Trophoblast cell (in vitro differentiated cells and primary cell): ENCODE data around the gene CYP27C1.
"Not testable (repeated sequence)": the region's sequence is repeated elsewhere in the genome, so short reads cannot be mapped to it uniquely, and the experiment has no call there.

ENCODE experiments used
- DNase-seq, 2 donors: peaks; one replicate each; pipeline ENCODE4 v3.0.0-alpha.2; 2016
- H2AFZ ChIP-seq: 2 replicates; pipeline ENCODE4 v1.6.1; 2013; ENCODE audit warnings: low read length, moderate library complexity, mild to moderate bottlenecking; ENCODE audit not compliant: insufficient read depth, poor library complexity
- H2AK5ac ChIP-seq: 2 replicates; pipeline ENCODE4 v1.6.1; 2013; ENCODE audit warnings: mild to moderate bottlenecking, low read length
- H2BK120ac ChIP-seq: 2 replicates; pipeline ENCODE4 v1.6.1; 2013; ENCODE audit warnings: low read length, mild to moderate bottlenecking, moderate library complexity; ENCODE audit not compliant: insufficient read depth, poor library complexity
- H2BK12ac ChIP-seq: 2 replicates; pipeline ENCODE4 v1.6.1; 2013; ENCODE audit warnings: mild to moderate bottlenecking, low read length, moderate library complexity
- H2BK5ac ChIP-seq: 2 replicates; pipeline ENCODE4 v1.6.1; 2013; ENCODE audit warnings: low read length, low read depth, moderate library complexity, mild to moderate bottlenecking; ENCODE audit not compliant: poor library complexity
- H3K14ac ChIP-seq: 2 replicates; pipeline ENCODE4 v1.6.1; 2013; ENCODE audit warnings: mild to moderate bottlenecking, low read length
- H3K18ac ChIP-seq: 2 replicates; pipeline ENCODE4 v1.6.1; 2013; ENCODE audit warnings: mild to moderate bottlenecking, low read length
- H3K23ac ChIP-seq: 2 replicates; pipeline ENCODE4 v1.6.1; 2013; ENCODE audit warnings: low read length
- H3K27ac ChIP-seq: 2 replicates; pipeline ENCODE4 v1.5.1; 2013; ENCODE audit warnings: low read depth, mild to moderate bottlenecking, inconsistent platforms, low read length, moderate library complexity
- H3K27me3 ChIP-seq: 2 replicates; pipeline ENCODE4 v1.6.1; 2013; ENCODE audit warnings: inconsistent platforms, mild to moderate bottlenecking, low read length, moderate library complexity; ENCODE audit not compliant: insufficient read depth
- H3K36me3 ChIP-seq, 2 experiments: 1 replicate in 1 of 2; 2 replicates in 1 of 2; pipeline ENCODE4 v1.6.1; 2013; ENCODE audit warnings: low read length in 2 of 2, mild to moderate bottlenecking in 2 of 2, moderate library complexity in 1 of 2; ENCODE audit not compliant: insufficient read depth in 2 of 2, control insufficient read depth in 1 of 2
- H3K4ac ChIP-seq: 2 replicates; pipeline ENCODE4 v1.6.1; 2013; ENCODE audit warnings: low read depth, mild to moderate bottlenecking, low read length, moderate library complexity
- H3K4me1 ChIP-seq, 2 experiments: 1 replicate in 1 of 2; 2 replicates in 1 of 2; pipeline ENCODE4 v1.6.1; 2013; ENCODE audit warnings: low read length in 2 of 2, mild to moderate bottlenecking in 2 of 2, moderate library complexity in 1 of 2; ENCODE audit not compliant: insufficient read depth in 2 of 2, control insufficient read depth in 1 of 2
- H3K4me2 ChIP-seq: 2 replicates; pipeline ENCODE4 v1.6.1; 2013; ENCODE audit warnings: inconsistent platforms, mild to moderate bottlenecking, low read length, moderate library complexity
- H3K4me3 ChIP-seq: 2 replicates; pipeline ENCODE4 v1.5.1; 2013; ENCODE audit warnings: mild to moderate bottlenecking, low read depth, low read length, inconsistent platforms
- H3K79me1 ChIP-seq: one replicate; pipeline ENCODE4 v1.6.1; 2013; ENCODE audit warnings: low read length
- H3K79me2 ChIP-seq: 2 replicates; pipeline ENCODE4 v1.6.1; 2013; ENCODE audit warnings: low read length, mild to moderate bottlenecking; ENCODE audit not compliant: control insufficient read depth, insufficient read depth, poor library complexity
- H3K9ac ChIP-seq: 2 replicates; pipeline ENCODE4 v1.6.1; 2013; ENCODE audit warnings: mild to moderate bottlenecking, low read length
- H3K9me3 ChIP-seq: 2 replicates; pipeline ENCODE4 v1.6.1; 2013; ENCODE audit warnings: low read depth, mild to moderate bottlenecking, control low read depth, inconsistent platforms, low read length; ENCODE audit not compliant: insufficient read depth
- H4K12ac ChIP-seq: 2 replicates; pipeline ENCODE4 v1.6.1; 2013; ENCODE audit warnings: low read depth, mild to moderate bottlenecking, low read length, moderate library complexity
- H4K8ac ChIP-seq: 2 replicates; pipeline ENCODE4 v1.6.1; 2013; ENCODE audit warnings: low read depth, mild to moderate bottlenecking, low read length, moderate library complexity
- H4K91ac ChIP-seq: one replicate; pipeline ENCODE4 v1.6.1; 2013; ENCODE audit warnings: low read depth, mild to moderate bottlenecking, low read length, moderate library complexity
- WGBS: extraction: QIAGEN DNeasy Blood & Tissue Kit; methylation state at CpG from one replicate; pipeline ENCODE4 v1.1.7; 2013; ENCODE audit warnings: missing lambda C conversion rate; ENCODE audit not compliant: insufficient read length, insufficient coverage; ENCODE audit errors: extremely low coverage; 5-methylcytosine and 5-hydroxymethylcytosine counted together

Gene CYP27C1

GRCh38 chr2:127227264-127227660, 7.2 kb upstream of the CYP27C1 start:
- not testable (repeated sequence) for H4K12ac ChIP-seq, H2BK5ac ChIP-seq, H2AK5ac ChIP-seq, H4K8ac ChIP-seq, H3K27me3 ChIP-seq, DNase-seq, H2BK12ac ChIP-seq, H3K27ac ChIP-seq, H3K4me1 ChIP-seq, H3K14ac ChIP-seq, H3K18ac ChIP-seq, H3K9ac ChIP-seq, H3K79me1 ChIP-seq, H3K79me2 ChIP-seq, H2BK120ac ChIP-seq, H3K9me3 ChIP-seq, H3K4me2 ChIP-seq, H3K4me3 ChIP-seq, H3K23ac ChIP-seq, H2AFZ ChIP-seq, H4K91ac ChIP-seq, H3K4ac ChIP-seq, H3K36me3 ChIP-seq
- WGBS = no CpG with 5 or more reads among the region's 5 CpGs

- Histone ChIP-seq H3K4me2 (peak overlapping the region; percentile 13), H3K18ac (no peak overlapping the region), H2BK12ac (peak overlapping the region; percentile 12), H3K27ac (no peak overlapping the region), H3K4me3 (no peak overlapping the region), H2BK120ac (no peak overlapping the region), H4K91ac (peak overlapping the region; percentile 47), H3K9ac (no peak overlapping the region), H2AK5ac (no peak overlapping the region), H3K27me3 (no peaks in the 10 kb centered on the region), H3K9me3 (peaks cover 2% of the 10 kb centered on the region), H4K8ac (no peak overlapping the region), H4K12ac (no peak overlapping the region), H3K4me1 (peaks cover 9% of the 10 kb centered on the region in 2 experiments), H2BK5ac (no peak overlapping the region), H3K4ac (no peak overlapping the region), H3K23ac (no peak overlapping the region), H3K14ac (no peak overlapping the region), H3K36me3 (no peaks in the 10 kb centered on the region), H2AFZ (no peak overlapping the region), H3K79me2 (no peaks in the 10 kb centered on the region), H3K79me1 (no peaks in the 10 kb centered on the region)
- peak; percentile 17 to 40 for DNase-seq
- no CpG with 5 or more reads among the region's 10 CpGs for WGBS
These were observed 6.6 kb upstream of the CYP27C1 start for GRCh38 chr2:127226520-127227263.

GRCh38 chr2:127226132-127226519, 6.0 kb upstream of the CYP27C1 start:
- H3K14ac ChIP-seq = no peak overlapping the region
- WGBS = no CpG with 5 or more reads among the region's 9 CpGs

GRCh38 chr2:127225186-127225960, 5.3 kb upstream of the CYP27C1 start:
- H3K4me2 ChIP-seq = no peak overlapping the region
- H2AFZ ChIP-seq = no peak overlapping the region
- DNase-seq = no peak
- no peak overlapping the region for H3K18ac ChIP-seq
- no CpG with 5 or more reads among the region's 12 CpGs for WGBS
- no peaks in the 10 kb centered on the region for H3K79me2 ChIP-seq
- H4K91ac ChIP-seq = no peak overlapping the region
- H3K4ac ChIP-seq = no peak overlapping the region
- no peak overlapping the region for H2AK5ac ChIP-seq
- H3K14ac ChIP-seq = no peak overlapping the region
- H3K4me1 ChIP-seq = peaks cover 11 to 13% of the 10 kb centered on the region in 2 experiments
- no peak overlapping the region for H2BK120ac ChIP-seq
- no peak overlapping the region for H3K9ac ChIP-seq
- no peaks in the 10 kb centered on the region for H3K36me3 ChIP-seq
- H3K9me3 ChIP-seq = peaks cover 2% of the 10 kb centered on the region
- no peak overlapping the region for H2BK5ac ChIP-seq
- H3K4me3 ChIP-seq = no peak overlapping the region
- H3K27ac ChIP-seq = no peak overlapping the region
- H3K27me3 ChIP-seq = no peaks in the 10 kb centered on the region
- H2BK12ac ChIP-seq = no peak overlapping the region
- no peak overlapping the region for H3K23ac ChIP-seq
- no peaks in the 10 kb centered on the region for H3K79me1 ChIP-seq
- H4K12ac ChIP-seq = no peak overlapping the region
- H4K8ac ChIP-seq = no peak overlapping the region

More at GRCh38 chr2:127226132-127226519, 6.0 kb upstream of the CYP27C1 start:
- no peak overlapping the region for H2BK120ac ChIP-seq
- H3K23ac ChIP-seq = no peak overlapping the region
- no peak overlapping the region for H4K8ac ChIP-seq
- no peak overlapping the region for H3K4me3 ChIP-seq
- no peak overlapping the region for H3K27ac ChIP-seq
- no peak overlapping the region for H2AFZ ChIP-seq
- no peak overlapping the region for H3K18ac ChIP-seq
- H3K9me3 ChIP-seq = peaks cover 2% of the 10 kb centered on the region
- H4K12ac ChIP-seq = no peak overlapping the region
- H3K36me3 ChIP-seq = no peaks in the 10 kb centered on the region
- no peak overlapping the region for H2BK5ac ChIP-seq
- H3K9ac ChIP-seq = no peak overlapping the region
- peak overlapping the region; percentile 47 for H4K91ac ChIP-seq
- no peak for DNase-seq
- H3K4ac ChIP-seq = no peak overlapping the region
- H2BK12ac ChIP-seq = peak overlapping the region; percentile 12
- no peaks in the 10 kb centered on the region for H3K27me3 ChIP-seq
- peaks cover 9% of the 10 kb centered on the region in 2 experiments for H3K4me1 ChIP-seq
- H2AK5ac ChIP-seq = no peak overlapping the region
- no peak overlapping the region for H3K4me2 ChIP-seq
- no peaks in the 10 kb centered on the region for H3K79me2 ChIP-seq
- H3K79me1 ChIP-seq = no peaks in the 10 kb centered on the region
